Measurements from ENCODE around the gene THYN1.

THYN1 gene

DNA sequence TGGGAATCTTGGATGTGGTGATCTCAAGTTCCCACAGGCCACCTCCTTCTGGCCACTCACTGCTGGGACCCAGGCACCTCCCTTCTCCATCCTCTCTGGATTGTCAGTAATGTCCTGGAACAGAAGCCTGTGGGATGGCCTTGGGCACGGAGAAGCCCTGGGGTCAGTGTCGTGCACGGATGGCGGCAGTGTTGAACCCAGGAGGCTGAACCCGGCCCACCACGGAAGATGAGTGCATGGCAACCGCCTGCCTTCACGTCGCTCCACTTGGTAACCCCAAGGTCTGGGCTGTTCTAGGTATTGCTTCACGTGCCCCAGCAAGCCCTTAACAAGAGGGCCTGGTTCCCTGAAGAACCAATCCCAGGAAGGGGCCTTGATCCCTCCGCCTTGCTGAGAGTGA, 7.1 kb downstream of the THYN1 start:
- DNase-seq, result no peak

DNA sequence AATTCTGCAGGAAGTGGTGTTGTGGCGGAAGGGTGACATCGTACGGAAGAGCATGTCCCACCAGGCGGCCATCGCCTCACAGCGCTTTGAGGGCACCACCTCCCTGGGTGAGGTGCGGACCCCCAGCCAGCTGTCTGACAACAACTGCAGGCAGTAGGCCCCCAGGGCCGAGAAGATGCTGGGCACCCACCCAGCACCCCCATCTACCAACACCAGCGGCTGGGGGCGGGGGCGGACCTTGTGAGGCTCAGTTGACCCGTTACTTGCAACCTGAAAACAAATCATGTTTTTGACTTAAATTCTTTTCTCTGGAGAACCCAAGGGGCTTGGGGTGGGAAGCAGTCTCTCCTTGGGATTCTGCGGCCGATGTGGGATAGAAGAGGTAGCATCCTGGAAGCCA, 7.7 kb downstream of the THYN1 start:
- DNase-seq, result no peak

DNA sequence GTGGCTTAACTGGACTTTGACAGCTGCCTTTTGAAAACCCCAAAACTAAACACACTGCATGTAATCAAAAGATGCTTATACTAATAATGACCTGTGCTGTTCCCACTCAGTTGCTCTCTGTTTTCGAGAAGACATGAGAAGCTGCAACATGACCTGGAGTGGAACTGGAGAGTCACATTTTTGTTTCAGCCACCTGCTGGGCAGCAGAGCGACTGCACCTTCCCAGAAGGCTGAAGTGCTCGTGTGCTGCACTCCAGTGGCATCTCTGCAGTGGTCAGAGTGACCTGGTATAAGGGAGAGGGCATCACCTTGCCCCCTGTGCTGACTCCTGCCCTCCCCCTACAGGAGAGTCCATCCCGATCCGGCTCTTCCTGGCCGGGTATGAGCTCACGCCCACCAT, 8.6 kb downstream of the THYN1 start:
- no peak for DNase-seq

DNA sequence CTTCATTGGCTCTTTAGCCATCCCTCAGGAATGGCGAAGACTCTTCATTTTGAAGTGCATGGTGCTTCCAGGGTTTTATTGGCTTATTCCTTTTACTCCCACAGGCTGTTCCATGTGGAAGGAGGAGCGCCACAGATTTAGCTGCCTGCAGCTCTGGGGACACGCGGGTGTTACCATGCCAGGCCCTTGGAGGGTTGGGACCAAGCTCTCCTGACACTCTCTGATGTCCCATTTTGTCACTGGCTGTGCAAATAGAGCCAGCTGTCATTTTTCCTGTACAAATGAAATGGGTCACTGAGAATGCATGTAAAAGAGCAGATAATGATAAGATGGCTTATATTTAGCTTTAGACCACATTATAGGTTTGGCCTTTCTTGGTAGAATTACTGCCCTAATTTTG, 9.2 kb downstream of the THYN1 start:
- no peak for DNase-seq

DNA sequence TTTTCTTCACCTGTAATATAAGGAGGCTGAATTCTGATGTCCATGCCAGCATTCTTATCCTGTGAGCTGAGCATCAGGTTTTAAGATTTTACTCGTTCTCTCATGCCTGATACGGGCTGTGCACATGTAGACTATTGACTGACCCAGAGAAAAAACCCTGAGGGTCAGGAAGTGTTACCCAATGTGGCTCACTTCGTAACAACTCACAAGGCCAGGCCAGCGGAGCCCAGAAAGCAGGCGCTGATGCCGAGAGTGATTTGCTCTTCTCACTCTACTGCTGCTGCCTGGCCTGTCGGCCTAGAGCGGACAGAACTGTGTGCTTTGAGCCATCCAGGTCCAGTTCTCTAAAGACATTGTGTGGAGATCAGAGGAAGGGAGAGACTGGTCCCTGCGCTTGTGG, 10.8 kb downstream of the THYN1 start:
- no peak for DNase-seq

DNA sequence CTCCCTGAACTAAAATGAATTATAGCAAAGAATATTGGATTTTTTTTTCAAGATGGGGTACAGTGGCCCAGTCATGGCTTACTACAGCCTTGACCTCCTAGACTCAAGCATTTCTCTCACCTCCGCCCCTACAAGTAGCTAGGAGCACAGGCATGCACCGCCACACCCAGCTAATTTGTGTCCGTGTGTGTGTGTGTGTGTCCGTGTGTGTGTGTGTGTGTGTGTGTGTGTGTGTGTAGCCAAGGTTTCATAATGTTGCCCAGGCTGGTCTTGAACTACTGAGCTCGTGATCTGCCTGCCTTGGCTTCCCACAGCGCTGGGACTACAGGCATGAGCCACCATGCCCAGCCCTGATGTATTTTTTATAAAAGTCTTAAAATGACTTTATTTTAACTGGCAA, 12.6 kb downstream of the THYN1 start:
- DNase-seq, result no peak

DNA sequence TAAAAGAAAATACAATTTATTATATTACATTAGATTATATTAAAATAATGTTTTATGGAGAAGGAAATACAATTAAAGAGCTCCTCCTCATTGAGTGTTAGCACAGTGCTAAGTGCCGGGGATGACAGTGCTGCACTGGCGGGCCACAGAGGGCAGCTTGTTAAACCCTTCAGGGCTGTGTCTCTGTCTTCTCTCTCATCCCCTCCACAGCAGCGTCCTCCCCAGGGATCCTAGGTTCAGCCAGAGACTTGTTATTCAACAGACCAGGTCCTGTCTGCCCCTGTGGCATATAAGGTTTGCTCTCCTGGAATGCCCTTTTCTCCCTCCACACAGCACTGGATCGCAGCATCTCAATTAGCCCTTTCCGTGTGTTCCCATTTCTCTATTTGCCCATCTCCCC, 14.2 kb downstream of the THYN1 start:
- DNase-seq, result no peak

DNA sequence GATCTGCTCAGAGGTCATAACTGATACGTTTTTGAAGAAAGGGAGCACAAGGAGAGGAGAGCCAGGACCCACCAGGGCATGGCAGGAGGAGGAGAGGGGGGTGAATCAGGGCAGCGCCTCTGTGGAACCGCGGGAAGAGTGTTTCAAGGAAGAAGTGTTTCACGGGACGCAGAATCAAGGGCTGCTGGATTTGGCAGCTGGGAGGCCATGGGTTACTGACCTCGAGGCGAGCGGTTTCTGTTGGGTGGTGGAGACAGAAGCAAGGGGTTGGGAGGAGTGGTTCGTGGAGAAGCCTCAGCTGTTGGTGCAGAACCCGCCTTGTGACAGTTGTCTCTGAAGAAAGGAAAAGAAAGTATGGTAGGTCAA, 15.6 kb downstream of the THYN1 start:
- no peak for DNase-seq

DNA sequence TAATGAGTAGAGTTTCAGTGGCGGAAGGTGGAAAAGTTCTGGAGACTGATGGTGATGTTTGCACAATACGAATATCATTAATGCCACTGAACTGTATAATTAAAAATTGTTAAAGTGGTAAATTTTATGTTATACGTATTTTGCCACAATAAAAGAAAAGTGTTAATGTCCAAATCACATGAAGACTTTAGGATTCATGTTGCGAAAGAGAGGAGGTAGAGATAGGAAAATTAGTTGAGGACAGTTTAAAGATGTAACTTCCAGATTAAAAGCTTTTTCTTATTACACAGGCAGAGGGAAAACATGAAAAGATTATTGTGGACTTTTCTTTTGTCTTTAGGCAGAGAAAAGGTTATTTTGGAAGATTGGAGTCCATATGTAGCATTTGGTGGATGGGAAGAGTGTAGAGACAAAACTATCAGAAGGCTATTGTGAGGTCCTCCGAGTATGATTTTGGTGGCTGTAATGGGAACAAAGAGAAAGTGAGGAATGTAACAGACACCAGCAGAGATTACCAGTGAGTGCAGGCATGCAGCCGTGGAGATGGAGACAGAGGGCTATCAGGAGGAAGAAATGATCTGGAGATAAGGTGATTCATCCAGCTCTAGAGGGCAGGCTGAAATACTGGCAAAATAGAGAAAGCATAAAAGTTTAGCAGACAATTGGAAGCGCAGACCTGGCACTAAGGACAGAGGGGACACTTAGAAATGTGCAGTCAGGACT, 16.2 kb downstream of the THYN1 start:
- no peak for DNase-seq

DNA sequence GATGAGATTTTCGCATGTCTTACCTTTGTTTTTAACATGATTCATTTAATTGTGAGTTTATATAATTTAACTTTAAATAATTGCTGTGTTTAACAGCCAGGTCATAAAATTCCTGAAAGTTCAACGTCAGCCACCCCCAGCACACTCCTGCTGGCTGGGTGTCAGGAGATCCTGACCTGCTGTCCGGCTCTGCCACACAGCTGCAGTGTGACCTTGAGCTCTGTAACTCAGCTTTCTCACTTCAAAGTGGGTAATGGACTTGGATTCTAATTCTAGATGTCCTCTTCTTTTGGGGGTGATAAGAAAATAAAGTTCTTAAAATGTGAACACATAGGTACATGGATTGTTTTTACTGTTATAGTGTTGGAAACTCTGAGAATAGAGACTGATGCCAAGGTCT, 17.8 kb downstream of the THYN1 start:
- DNase-seq, result no peak

DNA sequence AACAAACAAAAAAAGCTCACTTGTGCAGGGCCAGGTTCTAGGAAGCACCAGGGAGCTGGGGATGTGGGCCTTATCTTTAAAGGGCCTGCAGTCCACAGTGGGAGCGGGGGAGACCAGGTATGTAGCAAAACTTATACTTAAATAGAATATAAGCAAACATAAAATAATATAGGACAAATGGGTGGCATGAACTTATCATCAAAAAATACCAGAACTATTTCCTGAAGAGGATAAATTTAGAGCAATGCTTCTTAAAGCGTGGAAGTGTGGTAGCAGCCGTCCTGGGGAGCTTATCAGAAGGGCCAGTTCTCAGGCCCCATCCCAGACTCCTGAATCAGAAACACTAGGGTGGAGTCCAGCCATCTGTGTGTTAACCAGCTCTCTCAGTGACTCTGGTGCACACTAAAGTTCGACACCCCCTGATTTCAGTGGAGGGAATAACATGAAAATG, 19.4 kb downstream of the THYN1 start:
- no peak for DNase-seq

DNA sequence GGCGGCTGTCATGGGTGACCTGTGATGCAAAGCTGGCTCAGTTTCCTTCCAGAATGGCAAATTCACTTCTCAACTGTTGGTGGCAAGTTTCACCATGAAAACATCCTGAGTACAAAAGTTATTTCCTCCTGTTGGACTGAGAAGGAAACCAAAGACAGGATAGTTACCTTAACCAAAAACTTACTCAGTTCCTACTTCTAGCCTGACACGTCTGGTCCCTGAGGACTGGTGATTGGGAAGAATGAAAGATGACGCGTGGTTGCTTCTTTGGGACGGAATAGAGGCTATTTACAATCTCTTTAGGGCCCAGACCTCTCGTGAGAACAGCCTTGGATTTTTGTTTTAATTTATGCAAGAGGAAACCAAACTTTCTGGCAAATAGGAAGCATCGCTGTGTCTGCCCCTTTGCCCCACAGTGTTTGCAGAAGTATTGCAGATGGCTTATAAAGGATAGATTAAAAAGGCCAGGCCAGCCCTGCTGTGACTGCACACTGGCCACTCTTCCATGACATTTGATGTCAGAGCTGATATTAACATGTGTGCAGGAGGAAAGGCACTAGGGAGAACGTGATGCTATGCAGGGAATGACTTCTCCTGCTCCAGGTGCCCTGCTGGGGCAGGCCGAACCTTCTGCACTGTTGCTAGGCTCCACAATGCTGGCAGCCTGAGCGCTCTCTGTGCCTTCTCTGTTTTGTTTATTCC, 21.0 kb downstream of the THYN1 start:
- DNase-seq, result no peak

DNA sequence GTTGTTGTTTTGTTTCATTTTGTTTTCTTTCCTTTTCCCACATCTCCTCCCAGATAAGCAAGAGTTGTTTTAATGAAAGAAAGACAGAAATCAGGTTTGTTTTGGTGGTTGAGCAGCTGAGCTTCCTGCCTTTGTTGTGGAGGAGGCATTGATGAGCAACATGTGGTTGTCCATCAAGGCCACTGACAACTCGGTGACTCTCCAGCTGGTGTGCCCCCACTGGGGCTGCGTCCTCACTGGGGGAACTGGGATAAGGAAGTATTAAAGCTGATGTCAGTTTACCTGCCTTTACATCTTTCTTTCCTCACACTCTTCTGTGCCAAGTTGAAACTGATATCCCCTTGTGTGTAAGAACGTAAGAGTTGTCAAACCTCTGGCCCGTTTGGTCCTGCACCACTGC, 22.8 kb downstream of the THYN1 start:
- no peak for DNase-seq

DNA sequence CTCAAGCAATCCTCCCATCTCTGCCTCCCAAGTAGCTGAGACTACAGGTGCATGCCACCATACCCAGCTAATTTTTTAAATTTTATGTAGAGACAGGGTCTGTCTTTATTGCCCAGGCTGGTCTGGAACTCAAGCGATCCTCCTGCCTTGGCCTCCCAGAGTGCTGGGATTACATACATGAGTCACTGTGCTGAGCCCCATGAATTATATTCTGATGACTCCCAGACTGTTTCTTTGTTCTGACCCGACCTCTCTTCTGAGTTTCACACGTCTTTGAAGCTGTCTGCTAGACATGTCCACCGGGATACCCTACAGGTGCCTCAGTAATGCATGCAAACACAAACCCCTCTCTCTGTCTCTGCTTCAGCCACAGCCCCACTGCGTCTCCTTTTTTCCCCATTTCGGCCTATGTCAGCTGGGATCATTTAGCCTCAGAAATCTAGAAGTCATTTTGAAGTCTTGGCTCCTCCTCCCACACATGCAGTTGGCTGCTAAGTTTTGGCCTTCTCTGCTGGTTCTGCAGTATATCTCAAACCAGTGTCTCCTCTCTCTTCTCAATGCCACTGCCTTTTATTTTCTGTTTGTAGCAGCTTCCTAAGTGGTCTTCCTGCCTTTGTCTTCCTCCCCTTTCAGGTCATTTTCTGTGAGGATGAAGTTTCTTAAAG, 23.9 kb downstream of the THYN1 start:
- DNase-seq, result no peak

DNA sequence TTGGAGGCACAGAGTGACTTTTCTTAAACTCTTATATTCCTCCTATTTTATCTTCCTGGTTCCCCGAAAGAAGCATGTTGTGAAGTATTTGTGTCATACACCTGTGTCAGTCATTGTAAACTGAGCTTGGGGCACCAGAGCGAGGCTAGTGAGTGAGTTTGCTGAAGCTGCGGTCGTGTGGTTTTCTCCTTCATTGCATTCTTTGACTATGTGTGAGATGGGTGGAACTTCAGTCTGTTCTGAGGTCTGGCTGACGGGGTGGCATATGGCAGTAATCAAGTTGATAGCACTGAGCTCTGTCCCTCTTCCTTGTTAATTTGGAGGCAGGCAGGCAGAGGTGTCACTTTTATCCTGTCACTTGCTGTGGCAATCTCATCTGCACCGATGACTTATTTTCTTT, 24.5 kb downstream of the THYN1 start:
- no peak for DNase-seq

DNA sequence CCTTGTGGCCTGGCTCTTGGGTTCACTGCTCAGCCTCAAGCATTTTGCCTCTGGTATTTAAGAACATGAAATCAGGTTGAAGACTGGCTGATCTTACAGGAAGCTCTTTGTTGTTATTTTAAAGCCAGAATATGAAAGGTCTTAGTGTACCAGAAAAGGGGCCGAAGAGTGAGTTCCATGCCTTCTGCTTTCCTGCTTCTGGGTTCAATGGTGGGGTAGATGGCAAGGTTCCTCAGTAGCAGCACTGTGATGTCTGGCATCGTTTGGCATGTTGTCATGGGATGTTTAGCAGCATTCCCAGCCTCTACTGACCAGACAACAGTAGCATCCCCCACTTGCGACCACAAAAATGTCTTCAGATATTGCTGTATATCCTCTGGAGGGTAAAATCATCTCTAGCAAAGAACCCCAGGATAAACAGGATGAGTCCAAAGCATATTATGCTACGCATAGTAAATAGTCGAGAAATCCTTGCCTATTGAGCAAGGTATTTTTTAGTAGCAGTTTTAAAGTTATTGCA, 26.3 kb downstream of the THYN1 start:
- DNase-seq, result no peak

DNA sequence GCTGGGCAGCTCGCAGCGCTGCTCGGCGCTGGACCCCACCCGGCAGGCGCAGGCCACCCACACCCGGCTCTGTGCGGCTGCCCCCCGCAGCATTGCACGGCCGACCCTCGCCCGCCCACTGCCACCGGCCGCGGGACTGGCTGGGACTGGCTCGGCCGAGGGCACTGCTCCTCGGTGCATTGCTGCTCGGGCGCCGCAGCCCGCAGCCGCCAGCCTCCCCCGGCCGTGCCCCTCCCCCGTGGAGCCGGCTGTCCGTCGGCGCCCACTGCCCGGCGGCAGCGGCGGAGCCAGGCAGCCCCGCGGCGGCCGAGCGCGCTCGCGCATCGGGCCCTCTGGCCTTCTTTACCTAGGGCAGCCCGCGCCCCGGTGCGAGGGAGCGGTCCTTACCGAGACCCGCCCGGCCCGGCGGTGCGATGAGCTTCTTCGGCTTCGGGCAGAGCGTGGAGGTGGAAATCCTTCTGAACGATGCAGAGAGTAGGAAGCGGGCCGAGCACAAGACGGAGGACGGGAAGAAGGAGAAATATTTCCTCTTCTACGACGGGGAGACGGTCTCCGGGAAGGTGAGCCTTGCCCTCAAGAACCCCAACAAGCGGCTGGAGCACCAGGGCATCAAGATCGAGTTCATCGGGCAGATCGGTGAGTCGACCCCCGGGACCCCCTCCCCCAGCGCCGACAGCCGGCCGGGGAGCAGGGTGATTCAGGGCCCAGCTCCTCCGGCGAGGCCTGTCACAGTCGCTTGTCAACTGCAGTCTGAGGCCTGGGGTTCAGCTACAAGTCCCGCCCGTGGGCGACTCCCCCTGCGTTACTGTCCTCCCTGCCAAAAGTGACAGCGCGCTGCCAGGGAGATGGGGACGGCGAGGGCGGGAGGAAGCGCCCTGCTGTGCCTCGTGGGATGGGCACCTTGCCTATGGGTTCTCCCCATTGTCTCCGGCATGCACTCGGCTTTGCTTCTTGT, 28.2 kb downstream of the THYN1 start:
- DNase-seq, result peak; percentile 54 to 55

DNA sequence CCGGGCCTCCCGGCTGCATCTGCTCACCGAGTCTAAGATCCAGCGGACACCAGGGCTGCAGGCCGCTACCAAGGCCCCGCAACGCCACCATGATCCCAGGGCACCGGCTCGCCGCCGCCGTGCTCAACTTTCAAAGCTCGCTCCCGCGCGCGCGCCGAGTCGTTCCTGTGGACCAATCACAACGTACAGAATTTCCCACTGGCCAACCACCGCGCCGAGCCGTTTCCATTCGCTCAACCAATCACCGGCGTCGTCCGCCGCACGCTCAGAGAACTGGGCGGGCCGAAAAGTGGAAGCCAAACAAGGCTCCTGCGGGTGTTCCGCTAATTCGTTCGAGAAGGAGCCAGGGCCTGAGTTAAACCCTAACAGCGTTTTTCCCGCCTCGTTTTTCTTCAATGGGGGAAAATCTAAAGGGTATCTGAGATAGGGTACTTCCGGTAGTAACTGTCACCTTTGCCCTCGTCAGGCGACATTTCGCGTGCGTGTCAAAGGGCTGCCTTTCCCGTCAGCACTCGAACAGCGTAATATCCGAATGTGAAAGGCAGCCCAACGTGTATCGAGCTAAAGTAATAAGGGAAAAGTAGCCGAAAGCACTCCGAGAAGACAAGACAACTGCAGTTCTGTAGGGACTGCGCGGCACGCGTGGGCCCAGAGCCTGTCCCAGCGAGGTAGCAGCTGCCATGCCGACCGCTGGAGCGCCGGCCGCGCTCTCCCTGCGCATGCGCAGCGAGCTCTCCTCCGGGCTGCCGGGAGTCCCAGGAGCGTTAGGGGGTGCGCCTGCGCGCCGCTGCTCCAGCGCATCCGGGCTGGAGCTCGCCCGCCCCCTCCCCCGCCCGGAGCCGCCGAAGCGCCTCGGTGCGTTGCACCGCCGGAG, 29.1 kb downstream of the THYN1 start, which contains the start of the genes NCAPD3 and VPS26B:
Gene NCAPD3, minus strand, starts transcription at position 132 of the 874 bp plus-strand sequence. Its CDS starts 41 bp downstream, at position 91.
Gene VPS26B, plus strand, starts transcription at position 836 of the 874 bp plus-strand sequence. CDS start 452 bp downstream, outside the sequence.
- DNase-seq, result peak; percentile 94 to 96

DNA sequence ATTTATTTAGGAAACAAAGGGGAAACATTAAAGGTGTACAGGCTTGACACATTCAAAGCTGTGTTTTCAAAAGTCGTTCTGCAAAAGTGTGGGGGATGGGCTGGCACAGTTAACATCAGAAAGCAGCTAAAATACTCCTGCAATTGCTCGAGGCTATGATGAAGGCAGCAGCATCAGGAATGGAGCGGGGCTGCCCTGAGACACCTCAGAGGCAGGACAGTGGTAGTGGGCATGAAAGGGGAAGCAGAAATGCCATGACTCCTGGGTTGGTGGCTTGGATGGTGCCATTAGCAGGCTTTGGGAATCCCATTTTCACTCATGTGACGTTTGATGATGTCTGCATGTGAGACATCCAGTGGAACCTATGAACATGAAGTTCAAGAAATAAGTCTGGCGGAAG, 30.0 kb downstream of the THYN1 start:
- no peak for DNase-seq

DNA sequence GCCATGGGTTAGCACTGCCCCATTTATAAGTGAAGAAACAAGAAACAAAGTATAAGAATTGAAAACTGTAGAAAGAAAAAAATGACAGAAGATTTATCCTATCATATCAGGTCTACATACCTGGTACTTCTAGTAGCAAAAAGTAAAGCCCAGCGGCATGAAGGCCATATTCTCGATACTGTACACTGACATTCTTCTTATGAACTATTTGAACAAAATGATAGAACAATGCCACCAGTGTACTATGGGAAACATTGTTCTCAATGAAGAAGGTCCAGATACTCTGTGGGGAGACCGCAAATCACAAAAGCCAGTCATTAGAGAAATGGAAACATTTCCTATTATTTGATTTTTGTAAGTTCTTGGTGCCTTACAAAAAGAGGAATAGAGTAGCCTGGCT, 36.3 kb downstream of the THYN1 start:
- DNase-seq, result no peak

DNA sequence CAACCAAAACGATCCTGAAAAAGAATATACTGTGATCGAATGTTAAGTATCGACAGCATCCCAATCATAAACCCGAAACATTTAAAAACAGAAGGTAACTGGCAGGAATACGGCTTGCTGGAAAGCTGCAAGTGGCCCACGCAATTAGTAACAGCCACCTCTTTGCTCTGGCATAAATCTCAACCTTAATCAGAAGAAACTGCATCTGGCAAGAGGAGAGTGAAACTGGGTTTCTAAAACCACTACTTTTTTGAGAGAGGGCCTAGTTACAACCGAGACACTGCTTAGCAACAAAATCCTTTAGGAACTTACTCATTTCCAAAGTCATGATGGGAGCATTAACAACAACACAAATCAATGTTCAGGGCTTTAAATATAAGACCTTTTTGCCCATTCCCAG, 37.3 kb downstream of the THYN1 start:
- no peak for DNase-seq

Measured in stimulated activated CD4-positive, alpha-beta T cell treated with anti-CD3 and anti-CD28 coated beads, Interleukin-4, amount 100 ng/mL, for 4 hours (primary cell).